GM23338 (cell line): ENCODE measurements around the gene TCFL5. TPM values are rescaled to one million over a fixed set of nuclear protein-coding genes. Genes with fewer than 3 reads are reported as not detected.
A peak's percentile ranks its signal among the peaks of the same experiment; 100 is the strongest.

Source experiments
- ATAC-seq: fragments of 200-7000 bp; cut with Tn5 transposase; 3 replicates; pipeline ENCODE4 v1.9.1; 2020
- DNase-seq: peaks from one replicate; pipeline ENCODE4 v3.0.0-alpha.2; 2015; ENCODE audit warnings: low spot score
- H2AFZ ChIP-seq: fragments of 200-600 bp; sonication (generic); 2 replicates; pipeline ENCODE4 v1.8.0; 2016; ENCODE audit warnings: antibody characterized with exemption, mild to moderate bottlenecking, moderate library complexity
- H3F3A ChIP-seq: fragments of 200-600 bp; sonication (generic); replicated peaks from 2 replicates; pipeline ENCODE4 v1.8.0; 2017; ENCODE audit warnings: antibody characterized with exemption, mixed run types, low read depth
- H3K27ac ChIP-seq: fragments of 200-600 bp; sonication (generic); 2 replicates; pipeline ENCODE4 v1.6.1; 2016; ENCODE audit warnings: low read depth
- H3K27me3 ChIP-seq: fragments of 200-600 bp; sonication (generic); 2 replicates; pipeline ENCODE4 v1.8.0; 2016; ENCODE audit warnings: mild to moderate bottlenecking, mixed run types, moderate library complexity; ENCODE audit not compliant: insufficient read depth
- H3K36me3 ChIP-seq: fragments of 200-600 bp; sonication (generic); 2 replicates; pipeline ENCODE4 v1.8.0; 2016; ENCODE audit warnings: mild to moderate bottlenecking; ENCODE audit not compliant: insufficient read depth
- H3K4me1 ChIP-seq: fragments of 200-600 bp; sonication (generic); 2 replicates; pipeline ENCODE4 v1.8.0; 2016; ENCODE audit warnings: mild to moderate bottlenecking, moderate library complexity; ENCODE audit not compliant: insufficient read depth
- H3K4me2 ChIP-seq: fragments of 200-600 bp; sonication (generic); 2 replicates; pipeline ENCODE4 v1.7.1; 2017; ENCODE audit warnings: mixed run types
- H3K4me3 ChIP-seq: fragments of 200-600 bp; sonication (generic); 2 replicates; pipeline ENCODE4 v1.6.1; 2016; ENCODE audit warnings: mixed run types
- H3K79me2 ChIP-seq: fragments of 200-600 bp; sonication (generic); replicated peaks from 2 replicates; pipeline ENCODE4 v1.8.0; 2017; ENCODE audit warnings: mild to moderate bottlenecking; ENCODE audit not compliant: insufficient read depth
- H3K9me2 ChIP-seq: fragments of 200-600 bp; sonication (generic); 2 replicates; pipeline ENCODE4 v1.8.0; 2017; ENCODE audit not compliant: insufficient read depth
- H4K20me1 ChIP-seq: fragments of 200-600 bp; sonication (generic); replicated peaks from 2 replicates; pipeline ENCODE4 v1.8.0; 2017; ENCODE audit warnings: mild to moderate bottlenecking; ENCODE audit not compliant: insufficient read depth
- H3K27ac Mint-ChIP-seq: 2 replicates; pipeline ENCODE4 v1.8.0; 2020; ENCODE audit warnings: inconsistent platforms, mild to moderate bottlenecking, moderate library complexity, mixed read lengths
- H3K27me3 Mint-ChIP-seq: 3 replicates; pipeline ENCODE4 v1.8.0; 2022; ENCODE audit warnings: low read depth, mild to moderate bottlenecking, moderate library complexity, mixed read lengths, inconsistent platforms; ENCODE audit not compliant: insufficient read depth, poor library complexity
- H3K36me3 Mint-ChIP-seq: 3 replicates; pipeline ENCODE4 v1.8.0; 2021; ENCODE audit warnings: low read depth, mild to moderate bottlenecking, inconsistent platforms, moderate library complexity, mixed read lengths
- H3K4me1 Mint-ChIP-seq: 3 replicates; pipeline ENCODE4 v1.8.0; 2020; ENCODE audit warnings: mild to moderate bottlenecking, inconsistent platforms, mixed read lengths
- H3K4me3 Mint-ChIP-seq: 3 replicates; pipeline ENCODE4 v1.8.0; 2021; ENCODE audit warnings: moderate library complexity, mild to moderate bottlenecking, inconsistent platforms, mixed read lengths
- H3K9me3 Mint-ChIP-seq: 3 replicates; pipeline ENCODE4 v1.8.0; 2020; ENCODE audit warnings: moderate library complexity, mild to moderate bottlenecking, inconsistent platforms, mixed read lengths
- CREB1 ChIP-seq: fragments of 250-450 bp; sonication (Bioruptor Pico); IDR thresholded peaks from 2 replicates; pipeline ENCODE4 v1.5.0; 2020; ENCODE audit warnings: low read depth, mild to moderate bottlenecking, moderate library complexity
- CTCF ChIP-seq, 2 experiments: fragments of 200-600 bp in 1 of 2; sonication (generic) in 1 of 2; conservative IDR thresholded peaks; 2 replicates each; pipeline versions ENCODE4 v1.5.1 to v1.6.1; 2016 to 2017; ENCODE audit warnings: antibody characterized with exemption in 2 of 2, low read depth in 2 of 2, mild to moderate bottlenecking in 2 of 2, moderate library complexity in 1 of 2
- ETS1 ChIP-seq: IDR thresholded peaks from 2 replicates; pipeline ENCODE4 v1.6.1; 2016; ENCODE audit warnings: antibody characterized with exemption
- EZH2 ChIP-seq: fragments of 200-600 bp; sonication (generic); IDR thresholded peaks from one replicate; pipeline ENCODE4 v1.8.0; 2017; ENCODE audit warnings: antibody characterized with exemption, mild to moderate bottlenecking, low read depth; ENCODE audit not compliant: unreplicated experiment
- EZH2phosphoT487 ChIP-seq: fragments of 200-600 bp; sonication (generic); IDR thresholded peaks from one replicate; pipeline ENCODE4 v1.8.1; 2018; ENCODE audit warnings: antibody characterized with exemption; ENCODE audit not compliant: unreplicated experiment
- JUNB ChIP-seq: IDR thresholded peaks from one replicate; pipeline ENCODE4 v1.6.1; 2016; ENCODE audit warnings: antibody characterized with exemption; ENCODE audit not compliant: unreplicated experiment
- NANOG ChIP-seq: IDR thresholded peaks from 2 replicates; pipeline ENCODE4 v1.6.1; 2016; ENCODE audit warnings: antibody characterized with exemption, borderline replicate concordance
- POLR2AphosphoS5 ChIP-seq: IDR thresholded peaks from 2 replicates; pipeline ENCODE4 v1.6.1; 2016; ENCODE audit warnings: antibody characterized with exemption, low read depth
- REST ChIP-seq: IDR thresholded peaks from one replicate; pipeline ENCODE4 v1.6.1; 2018; ENCODE audit warnings: antibody characterized with exemption; ENCODE audit not compliant: unreplicated experiment
- STAT1 ChIP-seq: IDR thresholded peaks from one replicate; pipeline ENCODE4 v1.6.1; 2016; ENCODE audit warnings: antibody characterized with exemption; ENCODE audit not compliant: unreplicated experiment
- ZNF114 ChIP-seq: fragments of 250-450 bp; sonication (Bioruptor Pico); IDR thresholded peaks from 2 replicates; pipeline ENCODE4 v1.5.0; 2020; ENCODE audit warnings: mild to moderate bottlenecking, moderate library complexity
- ZNF331 ChIP-seq: fragments of 250-450 bp; sonication (Bioruptor Pico); IDR thresholded peaks from 2 replicates; pipeline ENCODE4 v1.5.0; 2020; ENCODE audit warnings: low read depth, mild to moderate bottlenecking, moderate library complexity
- ZNF462 ChIP-seq: fragments of 250-450 bp; sonication (Bioruptor Pico); IDR thresholded peaks from 2 replicates; pipeline ENCODE4 v1.5.0; 2020; ENCODE audit warnings: mild to moderate bottlenecking, moderate library complexity
- polyA plus RNA-seq: library from polyadenylated mRNA; unstranded; fragments of >200 nt; fragmentation: Nextera tagmentation; extraction: Ambion mirVana; gene quantifications from 2 replicates; pipeline ENCODE4 v1.2.1, GENCODE V29; 2016
- total RNA-seq: library from RNA; depleted of rRNA; stranded (reverse); fragments of >200 nt; shearing (Covaris generic); gene quantifications from 2 replicates; pipeline ENCODE4 v1.2.3, GENCODE V29; 2014

The TCFL5 gene
- total and polyA plus RNA-seq, 2 experiments from 2014 or later, result 5.8 to 19.3 TPM

GRCh38 chr20:62840244-62841197 lies 21.1 kb downstream of the TCFL5 start:
- H3K79me2 ChIP-seq, result no peaks in the 10 kb centered on the region
- no peaks in the 10 kb centered on the region for H3K27me3 ChIP-seq
- TF ChIP-seq ZNF462 (no peak), CTCF (conservative IDR thresholded peaks at IDR 0.05; ENCODE audit: low read depth in 2 of 2) (no peak), NANOG (no peak), REST (no peak), ETS1 (no peak), JUNB (no peak), CREB1 (CRISPR knock-in tag) (no peak), ZNF114 (no peak), EZH2phosphoT487 (no peak), STAT1 (no peak), EZH2 (no peak), ZNF331 (CRISPR knock-in tag) (no peak), POLR2AphosphoS5 (no peak)
- DNase-seq (no peak), ATAC-seq (peak; percentile 43)
- H3K4me3 ChIP-seq, result no peak overlapping the region
- peaks cover 17% of the 10 kb centered on the region for H3K27me3 Mint-ChIP-seq
- peaks cover 37% of the 10 kb centered on the region for H3K36me3 Mint-ChIP-seq
- H3K4me2 ChIP-seq, result no peak overlapping the region
- no peak overlapping the region; the same call in 1 of the 2 replicates for H3K27ac Mint-ChIP-seq
- H3K4me1 Mint-ChIP-seq, result peaks cover 23% of the 10 kb centered on the region
- 0 out of 2 replicates have a peak, but pooled peaks cover 4% of the 10 kb centered on the region for H3K4me1 ChIP-seq
- H3K9me3 Mint-ChIP-seq, result no peaks in the 10 kb centered on the region; the same call in 2 of the 3 replicates
- 0 out of 2 replicates have a peak, but pooled peaks cover 7% of the 10 kb centered on the region for H3K36me3 ChIP-seq
- 0 out of 2 replicates have a peak, but pooled peaks cover 7% of the 10 kb centered on the region for H3F3A ChIP-seq
- no peaks in the 10 kb centered on the region for H4K20me1 ChIP-seq
- no peaks in the 10 kb centered on the region for H3K9me2 ChIP-seq
- H3K27ac ChIP-seq, result no peak overlapping the region
- H2AFZ ChIP-seq, result no peak overlapping the region
- no peak overlapping the region; the same call in 2 of the 3 replicates for H3K4me3 Mint-ChIP-seq
